HEK293 (cell line): Measurements from ENCODE around the gene ZNHIT1.

Experiments used
- KLF17 ChIP-seq: fragments of 450-650 bp; formaldehyde crosslinking; IDR thresholded peaks from 2 replicates; pipeline ENCODE4 v1.5.1; 2016; ENCODE audit warnings: missing biosample characterization, missing genetic modification characterization
- REST ChIP-seq: fragments of 450-650 bp; formaldehyde crosslinking; IDR thresholded peaks from 2 replicates; pipeline ENCODE4 v1.5.1; 2016; ENCODE audit warnings: missing biosample characterization, missing genetic modification characterization
- SETDB1 ChIP-seq: IDR thresholded peaks from one replicate; pipeline ENCODE4 v1.6.1; 2017; ENCODE audit warnings: mild to moderate bottlenecking, low read length, moderate library complexity, mixed read lengths; ENCODE audit not compliant: insufficient read length
- ZNF174 ChIP-seq: fragments of 450-650 bp; formaldehyde crosslinking; IDR thresholded peaks from 2 replicates; pipeline ENCODE4 v1.5.0; 2017; ENCODE audit warnings: missing biosample characterization, mild to moderate bottlenecking, missing genetic modification characterization
- ZNF202 ChIP-seq: fragments of 450-650 bp; formaldehyde crosslinking; IDR thresholded peaks from 2 replicates; pipeline ENCODE4 v1.5.1; 2016; ENCODE audit warnings: missing biosample characterization, missing genetic modification characterization, borderline replicate concordance
- ZNF311 ChIP-seq: fragments of 450-650 bp; formaldehyde crosslinking; IDR thresholded peaks from 2 replicates; pipeline ENCODE4 v1.5.1; 2017; ENCODE audit warnings: missing biosample characterization, missing genetic modification characterization, borderline replicate concordance
- ZNF544 ChIP-seq: fragments of 450-650 bp; formaldehyde crosslinking; IDR thresholded peaks from 2 replicates; pipeline ENCODE4 v1.5.0; 2017; ENCODE audit warnings: missing biosample characterization, missing genetic modification characterization
- ZNF596 ChIP-seq: fragments of 450-650 bp; IDR thresholded peaks from 2 replicates; pipeline ENCODE4 v1.5.0; 2018; ENCODE audit warnings: missing biosample characterization, mild to moderate bottlenecking, missing genetic modification characterization, moderate library complexity
- TF ChIP-seq, protein P1 (sequence below): fragments of 450-650 bp; formaldehyde crosslinking; IDR thresholded peaks from 2 replicates; pipeline ENCODE4 v1.5.1; 2016; ENCODE audit warnings: missing biosample characterization, missing genetic modification characterization
- TF ChIP-seq, protein P2 (sequence below): IDR thresholded peaks from 2 replicates; pipeline ENCODE4 v1.6.1; 2011; ENCODE audit warnings: mild to moderate bottlenecking, low read depth, low read length, borderline replicate concordance

DNA sequence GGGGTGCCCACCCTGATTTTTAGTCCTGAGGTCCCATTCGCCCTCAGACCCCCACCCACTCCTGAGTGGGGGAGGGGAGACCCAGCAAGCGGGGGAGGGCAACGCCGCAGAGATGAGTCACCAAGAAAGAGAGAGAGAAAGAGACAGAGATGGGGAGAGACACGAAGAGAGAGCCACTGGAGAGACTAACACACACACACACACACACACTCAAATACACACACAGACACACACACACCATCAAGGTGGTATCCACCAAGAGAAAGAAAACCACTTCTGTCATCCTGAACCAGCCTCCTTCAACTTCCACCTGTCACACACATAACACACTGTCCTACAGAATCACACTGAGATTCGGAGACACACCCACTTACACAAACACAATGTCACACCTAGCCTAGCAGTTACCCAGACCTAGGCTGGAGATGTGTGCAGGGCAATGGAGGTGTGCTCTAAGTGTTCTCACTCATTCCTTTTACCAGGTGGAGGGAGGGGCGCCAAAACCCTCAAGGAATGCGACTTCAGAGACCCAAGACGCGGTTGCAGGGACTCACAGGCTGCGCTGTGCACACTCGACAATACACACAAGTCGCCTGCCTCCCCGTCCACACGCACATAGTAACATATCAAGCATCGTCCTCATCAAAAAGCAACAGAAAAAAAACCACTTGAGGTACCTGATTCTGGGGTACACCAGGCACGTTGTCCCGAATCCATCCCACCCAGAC, 48.7 kb upstream of the ZNHIT1 start:
- no peak for TF ChIP-seq ZNF544 (tag by site-specific recombination)
- no peak for TF ChIP-seq ZNF311 (tag by site-specific recombination)
- TF ChIP-seq, protein P1, sequence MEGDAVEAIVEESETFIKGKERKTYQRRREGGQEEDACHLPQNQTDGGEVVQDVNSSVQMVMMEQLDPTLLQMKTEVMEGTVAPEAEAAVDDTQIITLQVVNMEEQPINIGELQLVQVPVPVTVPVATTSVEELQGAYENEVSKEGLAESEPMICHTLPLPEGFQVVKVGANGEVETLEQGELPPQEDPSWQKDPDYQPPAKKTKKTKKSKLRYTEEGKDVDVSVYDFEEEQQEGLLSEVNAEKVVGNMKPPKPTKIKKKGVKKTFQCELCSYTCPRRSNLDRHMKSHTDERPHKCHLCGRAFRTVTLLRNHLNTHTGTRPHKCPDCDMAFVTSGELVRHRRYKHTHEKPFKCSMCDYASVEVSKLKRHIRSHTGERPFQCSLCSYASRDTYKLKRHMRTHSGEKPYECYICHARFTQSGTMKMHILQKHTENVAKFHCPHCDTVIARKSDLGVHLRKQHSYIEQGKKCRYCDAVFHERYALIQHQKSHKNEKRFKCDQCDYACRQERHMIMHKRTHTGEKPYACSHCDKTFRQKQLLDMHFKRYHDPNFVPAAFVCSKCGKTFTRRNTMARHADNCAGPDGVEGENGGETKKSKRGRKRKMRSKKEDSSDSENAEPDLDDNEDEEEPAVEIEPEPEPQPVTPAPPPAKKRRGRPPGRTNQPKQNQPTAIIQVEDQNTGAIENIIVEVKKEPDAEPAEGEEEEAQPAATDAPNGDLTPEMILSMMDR (tag by site-specific recombination) = no peak
- TF ChIP-seq SETDB1 = no peak
- TF ChIP-seq KLF17 (tag by site-specific recombination) = peak; percentile 51
- no peak for TF ChIP-seq ZNF596
- TF ChIP-seq, protein P2, sequence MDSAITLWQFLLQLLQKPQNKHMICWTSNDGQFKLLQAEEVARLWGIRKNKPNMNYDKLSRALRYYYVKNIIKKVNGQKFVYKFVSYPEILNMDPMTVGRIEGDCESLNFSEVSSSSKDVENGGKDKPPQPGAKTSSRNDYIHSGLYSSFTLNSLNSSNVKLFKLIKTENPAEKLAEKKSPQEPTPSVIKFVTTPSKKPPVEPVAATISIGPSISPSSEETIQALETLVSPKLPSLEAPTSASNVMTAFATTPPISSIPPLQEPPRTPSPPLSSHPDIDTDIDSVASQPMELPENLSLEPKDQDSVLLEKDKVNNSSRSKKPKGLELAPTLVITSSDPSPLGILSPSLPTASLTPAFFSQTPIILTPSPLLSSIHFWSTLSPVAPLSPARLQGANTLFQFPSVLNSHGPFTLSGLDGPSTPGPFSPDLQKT = no peak
- no peak for TF ChIP-seq REST
- no peak for TF ChIP-seq ZNF202
- TF ChIP-seq ZNF174 (tag by site-specific recombination) = no peak
